GM23338 (cell line): Measurements from ENCODE around the gene BNIP3. TPM values are rescaled to one million over a fixed set of nuclear protein-coding genes. Genes with fewer than 3 reads are reported as not detected.

Experiments
- ATAC-seq: fragments of 200-7000 bp; cut with Tn5 transposase; 3 replicates; pipeline ENCODE4 v1.9.1; 2020
- DNase-seq: peaks from one replicate; pipeline ENCODE4 v3.0.0-alpha.2; 2015; ENCODE audit warnings: low spot score
- H2AFZ ChIP-seq: fragments of 200-600 bp; sonication (generic); 2 replicates; pipeline ENCODE4 v1.8.0; 2016; ENCODE audit warnings: antibody characterized with exemption, mild to moderate bottlenecking, moderate library complexity
- H3F3A ChIP-seq: fragments of 200-600 bp; sonication (generic); replicated peaks from 2 replicates; pipeline ENCODE4 v1.8.0; 2017; ENCODE audit warnings: antibody characterized with exemption, mixed run types, low read depth
- H3K27ac ChIP-seq: fragments of 200-600 bp; sonication (generic); 2 replicates; pipeline ENCODE4 v1.6.1; 2016; ENCODE audit warnings: low read depth
- H3K27me3 ChIP-seq: fragments of 200-600 bp; sonication (generic); 2 replicates; pipeline ENCODE4 v1.8.0; 2016; ENCODE audit warnings: mild to moderate bottlenecking, mixed run types, moderate library complexity; ENCODE audit not compliant: insufficient read depth
- H3K36me3 ChIP-seq: fragments of 200-600 bp; sonication (generic); 2 replicates; pipeline ENCODE4 v1.8.0; 2016; ENCODE audit warnings: mild to moderate bottlenecking; ENCODE audit not compliant: insufficient read depth
- H3K4me1 ChIP-seq: fragments of 200-600 bp; sonication (generic); 2 replicates; pipeline ENCODE4 v1.8.0; 2016; ENCODE audit warnings: mild to moderate bottlenecking, moderate library complexity; ENCODE audit not compliant: insufficient read depth
- H3K4me2 ChIP-seq: fragments of 200-600 bp; sonication (generic); 2 replicates; pipeline ENCODE4 v1.7.1; 2017; ENCODE audit warnings: mixed run types
- H3K4me3 ChIP-seq: fragments of 200-600 bp; sonication (generic); 2 replicates; pipeline ENCODE4 v1.6.1; 2016; ENCODE audit warnings: mixed run types
- H3K79me2 ChIP-seq: fragments of 200-600 bp; sonication (generic); replicated peaks from 2 replicates; pipeline ENCODE4 v1.8.0; 2017; ENCODE audit warnings: mild to moderate bottlenecking; ENCODE audit not compliant: insufficient read depth
- H3K9me2 ChIP-seq: fragments of 200-600 bp; sonication (generic); 2 replicates; pipeline ENCODE4 v1.8.0; 2017; ENCODE audit not compliant: insufficient read depth
- H4K20me1 ChIP-seq: fragments of 200-600 bp; sonication (generic); replicated peaks from 2 replicates; pipeline ENCODE4 v1.8.0; 2017; ENCODE audit warnings: mild to moderate bottlenecking; ENCODE audit not compliant: insufficient read depth
- H3K27ac Mint-ChIP-seq: 2 replicates; pipeline ENCODE4 v1.8.0; 2020; ENCODE audit warnings: inconsistent platforms, mild to moderate bottlenecking, moderate library complexity, mixed read lengths
- H3K27me3 Mint-ChIP-seq: 3 replicates; pipeline ENCODE4 v1.8.0; 2022; ENCODE audit warnings: low read depth, mild to moderate bottlenecking, moderate library complexity, mixed read lengths, inconsistent platforms; ENCODE audit not compliant: insufficient read depth, poor library complexity
- H3K36me3 Mint-ChIP-seq: 3 replicates; pipeline ENCODE4 v1.8.0; 2021; ENCODE audit warnings: low read depth, mild to moderate bottlenecking, inconsistent platforms, moderate library complexity, mixed read lengths
- H3K4me1 Mint-ChIP-seq: 3 replicates; pipeline ENCODE4 v1.8.0; 2020; ENCODE audit warnings: mild to moderate bottlenecking, inconsistent platforms, mixed read lengths
- H3K4me3 Mint-ChIP-seq: 3 replicates; pipeline ENCODE4 v1.8.0; 2021; ENCODE audit warnings: moderate library complexity, mild to moderate bottlenecking, inconsistent platforms, mixed read lengths
- H3K9me3 Mint-ChIP-seq: 3 replicates; pipeline ENCODE4 v1.8.0; 2020; ENCODE audit warnings: moderate library complexity, mild to moderate bottlenecking, inconsistent platforms, mixed read lengths
- EZH2 ChIP-seq: fragments of 200-600 bp; sonication (generic); IDR thresholded peaks from one replicate; pipeline ENCODE4 v1.8.0; 2017; ENCODE audit warnings: antibody characterized with exemption, mild to moderate bottlenecking, low read depth; ENCODE audit not compliant: unreplicated experiment
- NANOG ChIP-seq: IDR thresholded peaks from 2 replicates; pipeline ENCODE4 v1.6.1; 2016; ENCODE audit warnings: antibody characterized with exemption, borderline replicate concordance
- STAT1 ChIP-seq: IDR thresholded peaks from one replicate; pipeline ENCODE4 v1.6.1; 2016; ENCODE audit warnings: antibody characterized with exemption; ENCODE audit not compliant: unreplicated experiment
- ZNF114 ChIP-seq: fragments of 250-450 bp; sonication (Bioruptor Pico); IDR thresholded peaks from 2 replicates; pipeline ENCODE4 v1.5.0; 2020; ENCODE audit warnings: mild to moderate bottlenecking, moderate library complexity
- polyA plus RNA-seq: library from polyadenylated mRNA; unstranded; fragments of >200 nt; fragmentation: Nextera tagmentation; extraction: Ambion mirVana; gene quantifications from 2 replicates; pipeline ENCODE4 v1.2.1, GENCODE V29; 2016
- total RNA-seq: library from RNA; depleted of rRNA; stranded (reverse); fragments of >200 nt; shearing (Covaris generic); gene quantifications from 2 replicates; pipeline ENCODE4 v1.2.3, GENCODE V29; 2014
- TF ChIP-seq, protein P1 (sequence below): IDR thresholded peaks from one replicate; pipeline ENCODE4 v1.6.1; 2018; ENCODE audit warnings: antibody characterized with exemption; ENCODE audit not compliant: unreplicated experiment
- TF ChIP-seq, protein P2 (sequence below): IDR thresholded peaks from 2 replicates; pipeline ENCODE4 v1.6.1; 2016; ENCODE audit warnings: antibody characterized with exemption
- TF ChIP-seq, protein P3 (sequence below), 2 experiments: fragments of 200-600 bp in 1 of 2; sonication (generic) in 1 of 2; conservative IDR thresholded peaks; 2 replicates each; pipeline versions ENCODE4 v1.5.1 to v1.6.1; 2016 to 2017; ENCODE audit warnings: antibody characterized with exemption in 2 of 2, low read depth in 2 of 2, mild to moderate bottlenecking in 2 of 2, moderate library complexity in 1 of 2

Gene BNIP3
- total and polyA plus RNA-seq, 2 experiments from 2014 or later = 46.3 to 75.0 TPM

DNA sequence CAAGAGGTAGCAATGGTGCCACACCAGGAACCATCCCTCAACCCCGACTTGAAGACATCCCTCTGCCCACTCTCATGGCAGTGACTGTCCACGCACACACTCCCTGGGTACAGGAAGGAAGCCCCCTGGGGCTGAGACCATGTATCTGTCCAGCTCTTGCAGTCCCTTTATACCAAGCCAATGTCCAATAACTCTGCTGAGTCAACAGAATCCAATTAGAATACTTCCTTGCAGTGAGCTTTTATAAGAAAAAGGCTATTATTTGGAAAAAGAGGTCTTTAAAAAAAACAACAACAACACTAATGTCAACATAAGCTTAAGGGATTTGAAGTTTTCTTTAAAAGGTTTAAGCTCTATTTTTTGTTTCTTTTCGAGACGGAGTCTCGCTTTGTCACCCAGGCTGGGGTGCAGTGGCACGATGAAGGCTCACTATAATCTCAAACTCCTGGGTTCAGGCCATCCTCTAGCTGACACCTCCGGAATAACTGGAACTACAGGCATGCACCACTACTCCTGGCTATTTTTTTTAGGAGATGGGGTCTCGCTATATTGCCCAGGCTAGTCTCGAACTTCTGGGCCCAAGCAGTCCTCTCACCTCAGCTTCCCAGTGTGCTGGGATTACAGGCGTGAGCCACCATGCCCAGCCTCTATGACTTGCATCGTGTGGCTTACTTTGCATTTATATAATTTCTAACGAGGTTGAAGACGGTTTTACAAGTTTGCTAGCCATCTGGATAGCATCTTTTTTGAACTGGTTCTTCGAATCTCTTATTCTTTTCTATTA, 7.5 kb downstream of the BNIP3 start:
- Histone ChIP-seq H3K4me2 (no peak overlapping the region), H3K4me1 (peaks cover 19% of the 10 kb centered on the region), H2AFZ (no peak overlapping the region), H3K27me3 (peaks cover 3% of the 10 kb centered on the region; the same call in 1 of the 2 replicates), H3K9me2 (no peaks in the 10 kb centered on the region), H3K79me2 (peaks cover 43% of the 10 kb centered on the region), H4K20me1 (peaks cover 22% of the 10 kb centered on the region), H3K27ac (no peak overlapping the region), H3K4me3 (no peak overlapping the region), H3K36me3 (no peaks in the 10 kb centered on the region), H3F3A (no peaks in the 10 kb centered on the region; the same call in 1 of the 2 replicates)
- Mint-ChIP-seq H3K27ac (no peak overlapping the region), H3K27me3 (peaks cover 10% of the 10 kb centered on the region), H3K4me3 (no peak overlapping the region), H3K36me3 (peaks cover 36% of the 10 kb centered on the region), H3K9me3 (no peaks in the 10 kb centered on the region; the same call in 2 of the 3 replicates), H3K4me1 (peaks cover 24% of the 10 kb centered on the region)
- ATAC-seq (no peak), DNase-seq (no peak)
- no peak for TF ChIP-seq STAT1

DNA sequence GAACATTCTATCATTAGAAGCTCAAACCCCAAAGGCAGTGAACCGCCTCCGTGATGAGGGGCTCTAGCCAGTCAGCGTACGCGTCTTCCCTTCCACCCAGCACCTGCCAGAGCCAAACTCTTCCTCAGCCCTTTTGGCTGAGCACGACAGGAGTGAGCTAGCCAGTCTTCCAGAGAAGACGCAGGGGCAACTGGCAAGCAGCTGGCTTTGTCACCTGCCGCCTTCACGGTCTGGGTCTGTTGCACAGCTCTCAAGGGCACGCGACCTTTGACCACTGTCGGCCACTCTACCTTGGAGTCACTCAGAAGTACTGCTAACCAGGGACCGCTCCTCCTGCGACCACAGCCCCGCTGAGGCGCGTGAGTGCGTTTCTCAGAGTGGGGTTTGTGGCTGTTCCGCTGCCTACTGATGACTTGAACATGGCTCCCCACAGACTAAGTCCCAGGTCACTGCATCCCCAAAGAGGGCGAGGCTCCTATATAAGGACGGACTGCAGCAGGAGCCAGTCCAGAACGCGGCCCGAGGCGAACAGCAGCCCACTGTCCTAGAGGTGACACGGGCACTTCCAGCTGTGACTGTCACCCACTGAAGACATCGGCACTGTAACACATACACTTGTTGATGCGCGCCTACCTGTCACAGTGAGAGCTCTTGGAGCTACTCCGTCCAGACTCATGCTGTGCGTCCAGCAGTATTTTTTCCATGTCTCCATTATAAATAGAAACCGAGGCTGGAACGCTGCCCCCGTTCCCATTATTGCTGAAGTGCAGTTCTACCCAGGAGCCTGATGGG, 8.4 kb downstream of the BNIP3 start:
- H3K27ac ChIP-seq = no peak overlapping the region
- no peak for TF ChIP-seq NANOG
- no peak for TF ChIP-seq ZNF114 (CRISPR knock-in tag)
- TF ChIP-seq, protein P1, sequence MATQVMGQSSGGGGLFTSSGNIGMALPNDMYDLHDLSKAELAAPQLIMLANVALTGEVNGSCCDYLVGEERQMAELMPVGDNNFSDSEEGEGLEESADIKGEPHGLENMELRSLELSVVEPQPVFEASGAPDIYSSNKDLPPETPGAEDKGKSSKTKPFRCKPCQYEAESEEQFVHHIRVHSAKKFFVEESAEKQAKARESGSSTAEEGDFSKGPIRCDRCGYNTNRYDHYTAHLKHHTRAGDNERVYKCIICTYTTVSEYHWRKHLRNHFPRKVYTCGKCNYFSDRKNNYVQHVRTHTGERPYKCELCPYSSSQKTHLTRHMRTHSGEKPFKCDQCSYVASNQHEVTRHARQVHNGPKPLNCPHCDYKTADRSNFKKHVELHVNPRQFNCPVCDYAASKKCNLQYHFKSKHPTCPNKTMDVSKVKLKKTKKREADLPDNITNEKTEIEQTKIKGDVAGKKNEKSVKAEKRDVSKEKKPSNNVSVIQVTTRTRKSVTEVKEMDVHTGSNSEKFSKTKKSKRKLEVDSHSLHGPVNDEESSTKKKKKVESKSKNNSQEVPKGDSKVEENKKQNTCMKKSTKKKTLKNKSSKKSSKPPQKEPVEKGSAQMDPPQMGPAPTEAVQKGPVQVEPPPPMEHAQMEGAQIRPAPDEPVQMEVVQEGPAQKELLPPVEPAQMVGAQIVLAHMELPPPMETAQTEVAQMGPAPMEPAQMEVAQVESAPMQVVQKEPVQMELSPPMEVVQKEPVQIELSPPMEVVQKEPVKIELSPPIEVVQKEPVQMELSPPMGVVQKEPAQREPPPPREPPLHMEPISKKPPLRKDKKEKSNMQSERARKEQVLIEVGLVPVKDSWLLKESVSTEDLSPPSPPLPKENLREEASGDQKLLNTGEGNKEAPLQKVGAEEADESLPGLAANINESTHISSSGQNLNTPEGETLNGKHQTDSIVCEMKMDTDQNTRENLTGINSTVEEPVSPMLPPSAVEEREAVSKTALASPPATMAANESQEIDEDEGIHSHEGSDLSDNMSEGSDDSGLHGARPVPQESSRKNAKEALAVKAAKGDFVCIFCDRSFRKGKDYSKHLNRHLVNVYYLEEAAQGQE = no peak
- TF ChIP-seq, protein P2, sequence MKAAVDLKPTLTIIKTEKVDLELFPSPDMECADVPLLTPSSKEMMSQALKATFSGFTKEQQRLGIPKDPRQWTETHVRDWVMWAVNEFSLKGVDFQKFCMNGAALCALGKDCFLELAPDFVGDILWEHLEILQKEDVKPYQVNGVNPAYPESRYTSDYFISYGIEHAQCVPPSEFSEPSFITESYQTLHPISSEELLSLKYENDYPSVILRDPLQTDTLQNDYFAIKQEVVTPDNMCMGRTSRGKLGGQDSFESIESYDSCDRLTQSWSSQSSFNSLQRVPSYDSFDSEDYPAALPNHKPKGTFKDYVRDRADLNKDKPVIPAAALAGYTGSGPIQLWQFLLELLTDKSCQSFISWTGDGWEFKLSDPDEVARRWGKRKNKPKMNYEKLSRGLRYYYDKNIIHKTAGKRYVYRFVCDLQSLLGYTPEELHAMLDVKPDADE = no peak
- TF ChIP-seq, protein P3, sequence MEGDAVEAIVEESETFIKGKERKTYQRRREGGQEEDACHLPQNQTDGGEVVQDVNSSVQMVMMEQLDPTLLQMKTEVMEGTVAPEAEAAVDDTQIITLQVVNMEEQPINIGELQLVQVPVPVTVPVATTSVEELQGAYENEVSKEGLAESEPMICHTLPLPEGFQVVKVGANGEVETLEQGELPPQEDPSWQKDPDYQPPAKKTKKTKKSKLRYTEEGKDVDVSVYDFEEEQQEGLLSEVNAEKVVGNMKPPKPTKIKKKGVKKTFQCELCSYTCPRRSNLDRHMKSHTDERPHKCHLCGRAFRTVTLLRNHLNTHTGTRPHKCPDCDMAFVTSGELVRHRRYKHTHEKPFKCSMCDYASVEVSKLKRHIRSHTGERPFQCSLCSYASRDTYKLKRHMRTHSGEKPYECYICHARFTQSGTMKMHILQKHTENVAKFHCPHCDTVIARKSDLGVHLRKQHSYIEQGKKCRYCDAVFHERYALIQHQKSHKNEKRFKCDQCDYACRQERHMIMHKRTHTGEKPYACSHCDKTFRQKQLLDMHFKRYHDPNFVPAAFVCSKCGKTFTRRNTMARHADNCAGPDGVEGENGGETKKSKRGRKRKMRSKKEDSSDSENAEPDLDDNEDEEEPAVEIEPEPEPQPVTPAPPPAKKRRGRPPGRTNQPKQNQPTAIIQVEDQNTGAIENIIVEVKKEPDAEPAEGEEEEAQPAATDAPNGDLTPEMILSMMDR (conservative IDR thresholded peaks at IDR 0.05; ENCODE audit: low read depth in 2 of 2) = no peak
- TF ChIP-seq EZH2 = no peak

More for the DNA sequence above, 8.4 kb downstream of the BNIP3 start:
- Histone ChIP-seq H2AFZ (no peak overlapping the region), H3K27me3 (no peaks in the 10 kb centered on the region), H3K9me2 (no peaks in the 10 kb centered on the region), H3K79me2 (peaks cover 39% of the 10 kb centered on the region), H3K36me3 (0 out of 2 replicates have a peak, but pooled peaks cover 2% of the 10 kb centered on the region), H3K4me2 (no peak overlapping the region), H3F3A (no peaks in the 10 kb centered on the region; the same call in 1 of the 2 replicates), H4K20me1 (peaks cover 17% of the 10 kb centered on the region), H3K4me3 (no peak overlapping the region), H3K4me1 (peaks cover 10% of the 10 kb centered on the region)
- H3K27ac Mint-ChIP-seq = no peak overlapping the region
- H3K36me3 Mint-ChIP-seq = peaks cover 42% of the 10 kb centered on the region
- H3K4me3 Mint-ChIP-seq = no peak overlapping the region
- no peaks in the 10 kb centered on the region; the same call in 2 of the 3 replicates for H3K9me3 Mint-ChIP-seq
- DNase-seq (no peak), ATAC-seq (no peak)
- peaks cover 7% of the 10 kb centered on the region for H3K27me3 Mint-ChIP-seq
- H3K4me1 Mint-ChIP-seq = peaks cover 15% of the 10 kb centered on the region
